ENCODE measurements around the gene CROCC2. TPM values are rescaled to one million over a fixed set of nuclear protein-coding genes. Genes with fewer than 3 reads are reported as not detected.

CROCC2 gene
- total and polyA plus RNA-seq, 2 of the 13 experiments (the other 11 are each of a cell fraction or from before 2014, with no cell fraction given) = not detected

DNA sequence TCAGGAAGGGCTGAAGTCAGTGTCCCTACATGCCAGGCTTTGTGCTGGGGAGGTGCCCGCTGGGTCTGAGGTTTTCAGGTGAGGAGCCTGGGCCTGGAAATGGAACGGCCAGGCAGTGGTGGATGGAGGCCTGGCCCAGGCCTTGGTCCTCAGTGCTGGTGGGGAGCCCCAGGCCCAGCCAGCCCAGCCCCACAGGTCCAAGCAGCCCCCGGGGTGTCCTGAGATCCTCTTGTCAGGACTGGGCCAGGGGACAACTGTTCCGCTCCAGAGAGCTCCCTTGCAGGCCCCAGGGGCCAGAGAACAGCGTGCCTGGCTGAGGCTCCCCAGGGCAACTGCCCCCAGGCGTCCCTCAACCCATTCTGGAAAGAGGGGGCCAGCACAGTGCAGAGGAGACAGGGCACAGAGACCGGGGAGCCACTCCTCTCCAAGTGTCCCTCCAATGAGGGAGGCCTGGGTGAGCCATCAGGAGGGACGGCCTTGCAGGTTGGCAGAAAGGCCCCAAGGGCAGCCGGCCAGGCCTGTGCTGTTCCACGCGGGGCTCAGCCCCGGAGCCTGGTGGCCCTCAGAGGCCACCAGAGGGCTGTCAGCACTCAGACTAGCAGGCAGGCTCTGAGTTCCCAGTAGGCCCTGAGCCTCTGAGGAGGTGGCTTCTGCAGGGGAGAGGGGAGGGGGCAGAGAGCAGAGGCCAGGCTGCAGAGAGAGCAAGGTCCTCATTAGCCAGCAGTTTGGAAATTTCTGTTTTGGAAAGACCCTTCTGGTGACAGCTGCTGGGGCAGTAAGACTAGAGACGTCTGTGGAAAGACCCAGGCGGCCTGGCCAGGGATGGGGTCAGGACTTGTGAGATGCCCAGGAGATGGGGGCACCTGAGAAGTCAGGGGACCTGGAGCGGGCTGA is 62.8 kb downstream of the CROCC2 start (continued):
- TF ChIP-seq, protein P1, sequence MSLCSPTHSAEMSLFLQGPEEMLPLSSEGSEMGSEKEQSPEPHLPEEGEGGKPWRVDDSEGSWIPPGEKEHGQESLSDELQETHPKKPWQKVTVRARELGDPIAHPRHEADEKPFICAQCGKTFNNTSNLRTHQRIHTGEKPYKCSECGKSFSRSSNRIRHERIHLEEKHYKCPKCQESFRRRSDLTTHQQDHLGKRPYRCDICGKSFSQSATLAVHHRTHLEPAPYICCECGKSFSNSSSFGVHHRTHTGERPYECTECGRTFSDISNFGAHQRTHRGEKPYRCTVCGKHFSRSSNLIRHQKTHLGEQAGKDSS (CRISPR knock-in tag; IDR thresholded peaks at IDR 0.05; ENCODE audit: borderline replicate concordance, low read depth) = no peak
- TF ChIP-seq ZBTB7B (CRISPR knock-in tag; IDR thresholded peaks at IDR 0.05) (peak; percentile 84), ZNF891 (CRISPR knock-in tag; IDR thresholded peaks at IDR 0.05) (no peak; the same call in none of the 2 replicates), KAT8 (CRISPR knock-in tag; IDR thresholded peaks at IDR 0.05) (peak; percentile 52; the same call in 1 of the 2 replicates), MIER3 (CRISPR knock-in tag; IDR thresholded peaks at IDR 0.05; ENCODE audit: borderline replicate concordance) (peak; percentile 14; the same call in 1 of the 2 replicates), NFE2L2 (IDR thresholded peaks at IDR 0.05; ENCODE audit: low read length) (no peak), ZSCAN9 (CRISPR knock-in tag; IDR thresholded peaks at IDR 0.05; ENCODE audit: borderline replicate concordance) (no peak), SMAD3 (CRISPR knock-in tag; IDR thresholded peaks at IDR 0.05) (no peak; the same call in 1 of the 2 replicates), ZNF879 (CRISPR knock-in tag; IDR thresholded peaks at IDR 0.05) (no peak)
- TF ChIP-seq, protein P2, sequence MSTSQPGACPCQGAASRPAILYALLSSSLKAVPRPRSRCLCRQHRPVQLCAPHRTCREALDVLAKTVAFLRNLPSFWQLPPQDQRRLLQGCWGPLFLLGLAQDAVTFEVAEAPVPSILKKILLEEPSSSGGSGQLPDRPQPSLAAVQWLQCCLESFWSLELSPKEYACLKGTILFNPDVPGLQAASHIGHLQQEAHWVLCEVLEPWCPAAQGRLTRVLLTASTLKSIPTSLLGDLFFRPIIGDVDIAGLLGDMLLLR (CRISPR knock-in tag; IDR thresholded peaks at IDR 0.05) = peak; percentile 3; the same call in 1 of the 2 replicates
- TF ChIP-seq, protein P3, sequence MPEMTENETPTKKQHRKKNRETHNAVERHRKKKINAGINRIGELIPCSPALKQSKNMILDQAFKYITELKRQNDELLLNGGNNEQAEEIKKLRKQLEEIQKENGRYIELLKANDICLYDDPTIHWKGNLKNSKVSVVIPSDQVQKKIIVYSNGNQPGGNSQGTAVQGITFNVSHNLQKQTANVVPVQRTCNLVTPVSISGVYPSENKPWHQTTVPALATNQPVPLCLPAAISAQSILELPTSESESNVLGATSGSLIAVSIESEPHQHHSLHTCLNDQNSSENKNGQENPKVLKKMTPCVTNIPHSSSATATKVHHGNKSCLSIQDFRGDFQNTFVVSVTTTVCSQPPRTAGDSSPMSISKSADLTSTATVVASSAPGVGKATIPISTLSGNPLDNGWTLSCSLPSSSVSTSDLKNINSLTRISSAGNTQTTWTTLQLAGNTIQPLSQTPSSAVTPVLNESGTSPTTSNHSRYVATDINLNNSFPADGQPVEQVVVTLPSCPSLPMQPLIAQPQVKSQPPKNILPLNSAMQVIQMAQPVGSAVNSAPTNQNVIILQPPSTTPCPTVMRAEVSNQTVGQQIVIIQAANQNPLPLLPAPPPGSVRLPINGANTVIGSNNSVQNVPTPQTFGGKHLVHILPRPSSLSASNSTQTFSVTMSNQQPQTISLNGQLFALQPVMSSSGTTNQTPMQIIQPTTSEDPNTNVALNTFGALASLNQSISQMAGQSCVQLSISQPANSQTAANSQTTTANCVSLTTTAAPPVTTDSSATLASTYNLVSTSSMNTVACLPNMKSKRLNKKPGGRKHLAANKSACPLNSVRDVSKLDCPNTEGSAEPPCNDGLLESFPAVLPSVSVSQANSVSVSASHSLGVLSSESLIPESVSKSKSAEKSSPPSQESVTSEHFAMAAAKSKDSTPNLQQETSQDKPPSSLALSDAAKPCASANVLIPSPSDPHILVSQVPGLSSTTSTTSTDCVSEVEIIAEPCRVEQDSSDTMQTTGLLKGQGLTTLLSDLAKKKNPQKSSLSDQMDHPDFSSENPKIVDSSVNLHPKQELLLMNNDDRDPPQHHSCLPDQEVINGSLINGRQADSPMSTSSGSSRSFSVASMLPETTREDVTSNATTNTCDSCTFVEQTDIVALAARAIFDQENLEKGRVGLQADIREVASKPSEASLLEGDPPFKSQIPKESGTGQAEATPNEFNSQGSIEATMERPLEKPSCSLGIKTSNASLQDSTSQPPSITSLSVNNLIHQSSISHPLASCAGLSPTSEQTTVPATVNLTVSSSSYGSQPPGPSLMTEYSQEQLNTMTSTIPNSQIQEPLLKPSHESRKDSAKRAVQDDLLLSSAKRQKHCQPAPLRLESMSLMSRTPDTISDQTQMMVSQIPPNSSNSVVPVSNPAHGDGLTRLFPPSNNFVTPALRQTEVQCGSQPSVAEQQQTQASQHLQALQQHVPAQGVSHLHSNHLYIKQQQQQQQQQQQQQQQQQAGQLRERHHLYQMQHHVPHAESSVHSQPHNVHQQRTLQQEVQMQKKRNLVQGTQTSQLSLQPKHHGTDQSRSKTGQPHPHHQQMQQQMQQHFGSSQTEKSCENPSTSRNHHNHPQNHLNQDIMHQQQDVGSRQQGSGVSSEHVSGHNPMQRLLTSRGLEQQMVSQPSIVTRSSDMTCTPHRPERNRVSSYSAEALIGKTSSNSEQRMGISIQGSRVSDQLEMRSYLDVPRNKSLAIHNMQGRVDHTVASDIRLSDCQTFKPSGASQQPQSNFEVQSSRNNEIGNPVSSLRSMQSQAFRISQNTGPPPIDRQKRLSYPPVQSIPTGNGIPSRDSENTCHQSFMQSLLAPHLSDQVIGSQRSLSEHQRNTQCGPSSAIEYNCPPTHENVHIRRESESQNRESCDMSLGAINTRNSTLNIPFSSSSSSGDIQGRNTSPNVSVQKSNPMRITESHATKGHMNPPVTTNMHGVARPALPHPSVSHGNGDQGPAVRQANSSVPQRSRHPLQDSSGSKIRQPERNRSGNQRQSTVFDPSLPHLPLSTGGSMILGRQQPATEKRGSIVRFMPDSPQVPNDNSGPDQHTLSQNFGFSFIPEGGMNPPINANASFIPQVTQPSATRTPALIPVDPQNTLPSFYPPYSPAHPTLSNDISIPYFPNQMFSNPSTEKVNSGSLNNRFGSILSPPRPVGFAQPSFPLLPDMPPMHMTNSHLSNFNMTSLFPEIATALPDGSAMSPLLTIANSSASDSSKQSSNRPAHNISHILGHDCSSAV (CRISPR knock-in tag; IDR thresholded peaks at IDR 0.05; ENCODE audit: borderline replicate concordance) = no peak
- TF ChIP-seq, protein P4, sequence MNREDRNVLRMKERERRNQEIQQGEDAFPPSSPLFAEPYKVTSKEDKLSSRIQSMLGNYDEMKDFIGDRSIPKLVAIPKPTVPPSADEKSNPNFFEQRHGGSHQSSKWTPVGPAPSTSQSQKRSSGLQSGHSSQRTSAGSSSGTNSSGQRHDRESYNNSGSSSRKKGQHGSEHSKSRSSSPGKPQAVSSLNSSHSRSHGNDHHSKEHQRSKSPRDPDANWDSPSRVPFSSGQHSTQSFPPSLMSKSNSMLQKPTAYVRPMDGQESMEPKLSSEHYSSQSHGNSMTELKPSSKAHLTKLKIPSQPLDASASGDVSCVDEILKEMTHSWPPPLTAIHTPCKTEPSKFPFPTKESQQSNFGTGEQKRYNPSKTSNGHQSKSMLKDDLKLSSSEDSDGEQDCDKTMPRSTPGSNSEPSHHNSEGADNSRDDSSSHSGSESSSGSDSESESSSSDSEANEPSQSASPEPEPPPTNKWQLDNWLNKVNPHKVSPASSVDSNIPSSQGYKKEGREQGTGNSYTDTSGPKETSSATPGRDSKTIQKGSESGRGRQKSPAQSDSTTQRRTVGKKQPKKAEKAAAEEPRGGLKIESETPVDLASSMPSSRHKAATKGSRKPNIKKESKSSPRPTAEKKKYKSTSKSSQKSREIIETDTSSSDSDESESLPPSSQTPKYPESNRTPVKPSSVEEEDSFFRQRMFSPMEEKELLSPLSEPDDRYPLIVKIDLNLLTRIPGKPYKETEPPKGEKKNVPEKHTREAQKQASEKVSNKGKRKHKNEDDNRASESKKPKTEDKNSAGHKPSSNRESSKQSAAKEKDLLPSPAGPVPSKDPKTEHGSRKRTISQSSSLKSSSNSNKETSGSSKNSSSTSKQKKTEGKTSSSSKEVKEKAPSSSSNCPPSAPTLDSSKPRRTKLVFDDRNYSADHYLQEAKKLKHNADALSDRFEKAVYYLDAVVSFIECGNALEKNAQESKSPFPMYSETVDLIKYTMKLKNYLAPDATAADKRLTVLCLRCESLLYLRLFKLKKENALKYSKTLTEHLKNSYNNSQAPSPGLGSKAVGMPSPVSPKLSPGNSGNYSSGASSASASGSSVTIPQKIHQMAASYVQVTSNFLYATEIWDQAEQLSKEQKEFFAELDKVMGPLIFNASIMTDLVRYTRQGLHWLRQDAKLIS (CRISPR knock-in tag; IDR thresholded peaks at IDR 0.05) = no peak

Measured in HepG2 (cell line).